Measurements from ENCODE around the gene TFR2. TPM values are rescaled to one million over a fixed set of nuclear protein-coding genes. Genes with fewer than 3 reads are reported as not detected.

The TFR2 gene
- total and polyA plus RNA-seq, 2 donors (not counting 3 experiments of a cell fraction or from before 2014, with no cell fraction given): 0.37 to 0.60 TPM

GRCh38 chr7:100667331-100668068 is 26.1 kb upstream of the TFR2 start:
- DNase-seq (ENCODE audit: low read depth, low spot score) (no peak), FAIRE-seq (no peak)
- TF ChIP-seq MYC (IDR thresholded peaks at IDR 0.05; ENCODE audit: low read depth, low read length) (no peak), FOS (IDR thresholded peaks at IDR 0.05; ENCODE audit: borderline replicate concordance, insufficient read depth, low read length) (no peak), EZH2 (IDR thresholded peaks at IDR 0.05; ENCODE audit: borderline replicate concordance, low read depth, low read length, severe bottlenecking) (no peak), GATA2 (IDR thresholded peaks at IDR 0.05; ENCODE audit: insufficient read depth, insufficient read length, low read depth, low read length) (no peak), POLR2A (IDR thresholded peaks at IDR 0.05; ENCODE audit: low read depth, low read length) (no peak), JUN (IDR thresholded peaks at IDR 0.05; ENCODE audit: borderline replicate concordance, insufficient read depth, insufficient read length, low read depth) (no peak), POLR2AphosphoS5 (IDR thresholded peaks at IDR 0.05; ENCODE audit: insufficient read depth, low read depth, low read length) (no peak), CTCF (IDR thresholded peaks at IDR 0.05; ENCODE audit: extremely low read depth in 1 of 2, insufficient read depth in 1 of 2, low read depth in 1 of 2, low read length in 2 of 2) (no peak)
- ChIA-PET POLR2A (no interaction called here), CTCF (interaction anchor here (0.7 to 1.1 kb wide), 2 partner anchors 38 to 79 kb away, joined by 3 read pairs; partner anchors contain the start of gene POP7)
- H3K9ac ChIP-seq (replicated peaks; ENCODE audit: extremely low read depth, insufficient read depth, low read length): no peak overlapping the region
- H3K27me3 ChIP-seq (ENCODE audit: control insufficient read depth in 2 of 2, insufficient read depth in 2 of 2, low read length in 2 of 2): peaks cover 4 to 5% of the 10 kb centered on the region in 2 experiments
- no peaks in the 10 kb centered on the region for H3K4me1 ChIP-seq (ENCODE audit: control insufficient read depth, extremely low read depth, insufficient read depth, low read length)
- H2AFZ ChIP-seq (ENCODE audit: low read depth, low read length): no peak overlapping the region
- H3K9me3 ChIP-seq (replicated peaks; ENCODE audit: control insufficient read depth, insufficient read depth, low read length): no peaks in the 10 kb centered on the region
- dilution Hi-C loops (cut with MboI; ENCODE audit: extremely low pct_ligation_motif_present, low sequenced_read_pairs): no loop called here
- no peak overlapping the region for H3K27ac ChIP-seq (ENCODE audit: insufficient read depth, low read depth, low read length)
- H3K4me3 ChIP-seq (replicated peaks in 1 of 3; ENCODE audit: insufficient read depth in 1 of 3, low read depth in 1 of 3, low read length in 3 of 3): no peak overlapping the region
- no TSS peak for BruUV-seq (replicated peaks)
- H3K79me2 ChIP-seq (ENCODE audit: control insufficient read depth, insufficient read depth, low read length): no peaks in the 10 kb centered on the region
- H4K20me1 ChIP-seq (replicated peaks; ENCODE audit: control insufficient read depth, extremely low read depth, insufficient read depth, low read length): no peaks in the 10 kb centered on the region
- H3K9me1 ChIP-seq (replicated peaks; ENCODE audit: control insufficient read depth, extremely low read depth, insufficient read depth, low read length): no peaks in the 10 kb centered on the region
- H3K4me2 ChIP-seq (ENCODE audit: insufficient read depth, low read length): no peak overlapping the region
- intact Hi-C loops (cut with micrococcal nuclease): no loop called here
- H3K36me3 ChIP-seq (ENCODE audit: control insufficient read depth in 2 of 2, extremely low read depth in 1 of 2, insufficient read depth in 2 of 2, low read length in 2 of 2): no peaks in the 10 kb centered on the region
